GM18867 (cell line): Measurements from ENCODE around the gene PPARA.

ENCODE experiments used
- ATAC-seq: cut with Tn5 transposase; IDR thresholded peaks from one replicate; pipeline ENCODE4 v1.9.1; 2021; ENCODE audit warnings: mild to moderate bottlenecking, moderate library complexity; ENCODE audit not compliant: unreplicated experiment

The PPARA gene

DNA sequence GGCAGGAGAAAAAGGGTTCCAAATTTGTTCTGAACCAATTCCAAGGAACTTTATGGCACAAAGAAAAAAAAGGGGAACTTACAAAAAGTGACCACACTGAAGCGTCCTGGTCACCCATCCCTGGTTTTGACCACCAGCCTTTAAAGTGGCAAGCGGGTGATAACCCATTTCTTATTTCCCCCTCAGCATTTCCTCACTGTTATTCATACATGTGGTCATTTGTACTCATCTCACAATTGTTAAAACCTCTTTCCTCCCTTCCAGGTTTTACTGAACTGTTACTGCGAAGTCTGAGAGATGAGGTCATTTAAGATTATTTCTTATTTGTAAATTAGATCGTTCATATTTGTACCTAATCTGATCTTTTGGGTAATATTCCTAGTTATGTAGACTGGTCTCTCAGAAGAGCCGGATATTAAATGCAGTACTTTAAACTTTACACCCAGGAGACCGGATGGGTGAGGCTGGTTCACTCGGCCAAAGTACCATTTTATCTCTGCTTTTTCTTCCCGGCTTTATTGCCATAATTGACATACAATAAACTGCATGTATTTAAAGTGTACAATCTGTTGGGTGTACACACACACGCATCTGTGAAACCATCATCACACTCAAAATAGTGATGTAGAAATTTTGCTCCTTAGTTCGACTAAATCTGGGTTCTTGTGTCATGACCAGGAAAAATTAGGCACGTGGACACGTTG, 52.7 kb downstream of the PPARA start:
- no peak for ATAC-seq

DNA sequence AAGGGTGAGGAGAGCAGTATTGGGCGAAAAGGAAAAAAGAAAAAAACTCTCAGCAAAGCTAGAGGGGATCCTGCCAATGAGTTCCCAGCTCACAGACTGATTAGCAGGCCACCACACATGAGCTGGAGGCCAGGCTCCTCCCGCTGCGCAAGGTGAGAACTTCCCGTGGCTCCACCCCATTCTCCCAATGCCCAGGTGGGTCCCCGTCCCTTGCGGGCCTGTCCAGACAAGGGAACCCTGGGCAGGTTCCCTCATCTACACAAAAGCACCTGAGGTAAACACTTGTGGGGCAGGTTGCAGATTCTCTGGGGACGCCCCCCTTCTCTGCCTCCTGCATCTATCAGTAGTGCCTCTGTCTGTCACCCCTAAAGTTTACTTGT, 53.3 kb downstream of the PPARA start:
- no peak for ATAC-seq

DNA sequence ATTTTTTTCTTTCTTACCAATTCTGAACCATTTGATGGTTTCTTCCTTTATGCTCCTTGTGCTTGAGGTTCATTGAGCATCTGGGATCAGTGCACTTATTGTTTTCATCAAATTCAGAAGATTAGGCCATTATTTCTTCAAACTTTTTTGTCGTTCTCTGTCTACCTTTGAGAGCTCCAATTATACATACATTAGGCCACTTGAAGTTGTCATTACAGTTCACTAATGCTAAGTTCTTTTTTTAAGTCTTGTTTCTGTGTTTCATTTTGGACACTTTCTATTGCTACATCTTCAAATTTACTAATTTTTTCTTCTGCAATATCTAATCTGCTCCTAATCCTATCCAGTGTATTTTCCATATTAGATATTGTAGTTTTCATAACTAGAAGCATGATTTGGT, 58.9 kb downstream of the PPARA start:
- no peak for ATAC-seq

DNA sequence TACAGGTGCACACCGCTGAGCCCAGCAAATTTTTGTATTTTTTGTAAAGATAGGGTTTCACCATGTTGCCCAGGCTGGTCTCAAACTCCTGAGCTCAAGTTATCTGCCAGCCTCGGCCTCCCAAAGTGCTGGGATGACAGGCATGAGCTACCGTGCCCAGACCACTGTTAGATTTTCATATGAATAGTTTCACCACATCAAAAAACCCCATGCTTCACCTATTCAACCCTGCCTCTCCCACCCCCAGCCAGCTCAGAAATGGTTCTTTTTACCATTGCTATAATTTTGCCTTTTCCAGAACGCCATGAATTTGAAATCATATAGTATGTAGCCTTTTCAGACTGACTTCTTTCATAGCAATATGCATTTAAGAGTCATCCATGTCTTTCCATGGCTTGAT, 61.9 kb downstream of the PPARA start:
- no peak for ATAC-seq

DNA sequence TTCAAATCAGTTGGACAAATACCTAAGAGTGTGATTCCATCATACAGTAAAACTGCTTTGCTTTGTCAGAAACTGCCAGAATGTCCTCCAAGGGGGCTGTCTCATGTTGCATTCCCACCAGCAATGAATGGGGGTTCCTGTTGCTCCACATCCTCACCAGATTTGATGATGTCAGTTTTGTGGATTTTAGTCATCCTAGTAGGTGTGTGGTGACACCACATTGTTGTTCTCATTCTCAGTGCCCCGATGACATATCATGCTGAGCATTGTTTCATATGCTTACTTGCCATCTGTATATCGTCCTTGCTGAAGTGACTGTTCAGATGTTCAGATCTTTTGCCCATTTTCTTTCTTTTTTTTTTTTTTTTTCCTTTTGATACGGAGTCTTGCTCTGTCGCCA, 62.7 kb downstream of the PPARA start:
- no peak for ATAC-seq

DNA sequence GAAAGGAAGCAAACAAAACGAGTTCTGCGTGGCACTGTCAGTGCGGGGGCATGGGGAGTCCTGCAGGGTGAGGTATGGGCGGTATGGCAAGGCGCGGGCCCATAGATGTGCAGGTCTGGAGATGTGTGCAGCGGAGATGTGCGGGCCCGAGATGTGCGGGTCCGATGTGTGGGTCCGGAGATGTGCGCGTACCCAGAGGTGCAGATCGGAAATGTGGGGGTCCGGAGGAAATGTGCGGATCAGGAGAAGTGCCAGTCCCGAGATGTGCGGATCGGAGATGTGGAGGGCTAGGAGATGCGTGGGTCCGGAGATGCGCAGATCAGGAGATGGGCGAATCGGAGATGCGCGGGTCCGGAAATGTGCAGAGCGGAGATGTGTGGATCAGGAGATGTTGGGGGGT, 63.8 kb downstream of the PPARA start:
- no peak for ATAC-seq

DNA sequence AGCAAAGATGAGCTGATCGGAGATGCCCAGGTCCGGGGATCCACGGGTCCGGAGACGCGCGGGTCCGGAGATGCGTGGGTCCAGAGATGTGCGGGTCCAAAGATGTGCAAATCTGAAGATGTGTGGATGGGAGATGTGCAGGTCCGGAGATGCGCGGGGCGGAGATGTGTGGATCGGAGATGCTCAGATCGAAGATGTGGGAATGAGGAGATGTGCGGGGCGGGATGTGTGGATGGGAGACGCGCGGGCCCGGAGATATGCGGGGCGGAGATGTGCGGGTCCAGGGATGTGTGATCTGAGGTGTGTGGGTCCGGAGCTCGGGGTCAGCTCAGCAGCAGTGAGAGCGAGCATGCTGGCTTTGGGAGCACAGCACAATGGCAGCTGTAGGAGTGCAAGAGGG, 64.3 kb downstream of the PPARA start:
- ATAC-seq = no peak

DNA sequence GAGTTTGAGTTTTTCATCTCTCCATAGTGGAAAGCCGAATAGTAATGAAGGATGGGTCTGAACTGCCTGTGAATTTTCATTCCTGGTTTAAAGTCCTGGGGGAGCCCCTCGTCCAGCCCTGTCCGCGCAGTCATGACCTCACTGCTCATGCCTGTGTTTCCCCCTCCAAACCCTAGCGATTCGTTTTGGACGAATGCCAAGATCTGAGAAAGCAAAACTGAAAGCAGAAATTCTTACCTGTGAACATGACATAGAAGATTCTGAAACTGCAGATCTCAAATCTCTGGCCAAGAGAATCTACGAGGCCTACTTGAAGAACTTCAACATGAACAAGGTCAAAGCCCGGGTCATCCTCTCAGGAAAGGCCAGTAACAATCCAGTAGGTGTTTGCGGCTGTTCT, 69.3 kb downstream of the PPARA start:
- no peak for ATAC-seq

DNA sequence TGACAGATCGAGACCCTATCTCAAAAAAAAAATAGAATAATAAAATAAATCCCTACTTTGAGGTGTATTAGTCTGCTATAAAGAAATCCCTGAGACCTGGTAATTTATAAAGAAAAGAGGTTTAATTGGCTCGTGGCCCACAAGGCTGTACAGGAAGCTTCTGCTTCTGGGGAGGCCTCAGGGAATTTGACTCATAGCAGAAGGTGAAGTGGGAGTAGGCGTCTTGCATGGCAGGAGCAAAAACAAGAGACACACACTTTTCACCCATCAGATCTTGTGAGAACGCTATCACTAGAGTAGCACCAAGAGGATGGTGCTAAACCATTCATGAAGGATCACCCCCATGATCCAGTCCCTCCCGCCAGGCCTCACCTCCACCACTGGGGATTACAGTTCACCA, 70.6 kb downstream of the PPARA start:
- no peak for ATAC-seq

DNA sequence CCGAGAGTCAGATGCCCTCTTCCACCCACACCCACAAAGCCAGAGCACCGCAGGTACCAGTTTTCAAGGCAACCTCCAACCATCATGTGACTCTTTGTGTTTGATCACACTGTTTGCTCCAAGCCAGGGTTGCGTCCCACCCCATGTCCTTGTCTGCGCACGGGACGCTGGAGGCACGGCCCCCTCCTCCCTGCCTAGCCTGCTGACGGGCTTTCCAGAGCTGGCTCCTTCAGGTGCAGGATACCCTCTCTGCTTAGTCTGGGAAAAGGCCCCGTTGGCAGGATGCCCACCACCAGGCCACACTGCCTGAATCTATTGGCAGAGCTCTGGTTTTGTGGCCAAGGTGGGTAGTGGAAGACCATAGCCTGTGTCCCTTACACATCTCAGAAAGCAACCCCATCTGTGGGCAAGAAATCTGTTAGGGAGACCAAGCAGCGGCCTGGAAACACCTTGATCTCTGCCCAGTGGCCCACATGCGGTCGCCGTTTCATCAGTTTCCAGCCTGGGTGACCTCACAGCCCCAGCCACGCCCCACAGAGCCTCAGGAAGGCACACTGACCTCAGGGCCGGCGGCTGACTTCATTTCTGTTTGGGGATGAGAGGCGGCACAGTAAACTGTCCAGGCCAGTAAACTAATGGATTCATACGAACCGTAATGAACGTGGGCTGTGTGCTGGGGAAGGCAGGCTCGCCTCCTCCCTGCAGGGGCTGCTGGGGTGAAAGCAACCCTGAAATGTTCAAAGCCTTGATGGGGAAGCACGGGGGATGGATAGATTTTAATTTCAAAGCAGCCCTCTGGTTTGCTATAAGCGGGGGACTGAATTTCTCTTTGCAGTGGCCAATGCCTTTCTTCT, 73.9 kb downstream of the PPARA start:
- ATAC-seq = no peak

DNA sequence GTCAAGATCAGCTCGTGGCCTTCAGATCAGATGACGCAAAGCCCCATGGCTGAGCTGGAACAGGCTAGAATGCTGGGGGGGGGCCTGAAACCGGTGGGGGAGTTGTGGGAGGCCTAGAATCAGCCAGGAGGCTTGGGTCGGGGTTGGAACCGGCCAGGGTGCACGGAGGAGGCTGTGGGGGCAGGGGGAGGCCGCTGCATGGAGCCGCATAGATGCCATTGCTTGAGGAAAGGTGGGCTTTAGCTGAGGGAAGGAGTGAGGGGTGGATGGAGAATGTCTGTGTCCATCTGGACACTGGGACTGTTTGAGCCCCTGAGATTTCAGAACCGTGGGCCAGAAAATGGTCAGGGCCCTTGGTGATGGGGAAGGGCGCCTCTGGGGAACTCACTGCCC, 74.6 kb downstream of the PPARA start:
- ATAC-seq = no peak

DNA sequence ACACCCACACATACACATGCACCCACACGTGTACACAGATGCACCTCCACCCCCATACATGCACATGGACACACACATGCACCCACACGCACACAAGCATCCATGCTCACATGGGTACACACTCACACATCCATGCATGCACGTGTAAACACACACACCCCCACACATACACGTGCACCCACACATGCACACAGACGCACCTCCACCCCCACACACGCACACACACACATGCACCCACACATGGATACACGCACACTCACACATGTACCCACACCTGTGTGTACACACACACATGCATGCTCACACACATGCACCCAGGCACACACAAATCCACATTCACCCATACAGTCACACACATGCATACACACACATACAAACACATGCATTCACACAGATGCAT, 75.3 kb downstream of the PPARA start:
- ATAC-seq = no peak

DNA sequence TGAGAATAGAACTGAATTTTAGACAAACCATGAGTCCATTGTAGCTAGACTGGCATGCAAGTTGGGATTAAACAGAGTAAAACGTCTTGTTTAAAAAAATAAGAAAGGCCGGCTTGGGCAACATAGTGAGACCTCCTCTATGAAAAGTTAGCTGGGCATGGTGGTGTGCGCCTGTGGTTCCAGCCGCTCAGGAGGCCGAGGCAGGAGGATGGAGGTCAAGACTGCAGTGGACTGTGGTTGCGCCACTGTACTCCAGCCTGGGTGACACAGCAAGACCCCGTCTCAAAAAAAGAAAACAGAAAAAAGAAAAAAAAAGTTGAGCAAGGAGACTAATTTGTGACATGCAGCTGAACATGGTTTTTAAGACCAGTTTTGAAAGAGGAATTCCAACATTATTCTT, 76.3 kb downstream of the PPARA start:
- no peak for ATAC-seq

DNA sequence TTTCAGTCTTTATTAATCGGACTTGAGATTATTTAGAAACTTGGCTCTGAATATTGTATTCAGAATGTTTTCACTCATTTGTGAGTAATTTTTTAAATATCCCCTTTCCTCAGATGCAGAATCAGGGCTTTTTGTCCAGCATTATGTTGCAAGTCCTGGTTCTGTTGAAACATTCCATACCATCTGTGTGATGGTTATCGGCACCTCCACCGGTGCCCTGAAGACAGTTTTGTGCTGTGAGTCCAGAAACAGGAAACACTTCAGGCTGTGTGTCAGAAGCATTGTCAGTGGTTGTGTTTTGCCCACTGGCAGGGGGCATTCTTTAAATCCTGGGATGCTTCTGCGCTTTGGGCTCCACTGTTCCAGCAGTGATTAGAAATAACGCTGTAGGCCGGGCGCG, 79.4 kb downstream of the PPARA start:
- ATAC-seq = no peak

DNA sequence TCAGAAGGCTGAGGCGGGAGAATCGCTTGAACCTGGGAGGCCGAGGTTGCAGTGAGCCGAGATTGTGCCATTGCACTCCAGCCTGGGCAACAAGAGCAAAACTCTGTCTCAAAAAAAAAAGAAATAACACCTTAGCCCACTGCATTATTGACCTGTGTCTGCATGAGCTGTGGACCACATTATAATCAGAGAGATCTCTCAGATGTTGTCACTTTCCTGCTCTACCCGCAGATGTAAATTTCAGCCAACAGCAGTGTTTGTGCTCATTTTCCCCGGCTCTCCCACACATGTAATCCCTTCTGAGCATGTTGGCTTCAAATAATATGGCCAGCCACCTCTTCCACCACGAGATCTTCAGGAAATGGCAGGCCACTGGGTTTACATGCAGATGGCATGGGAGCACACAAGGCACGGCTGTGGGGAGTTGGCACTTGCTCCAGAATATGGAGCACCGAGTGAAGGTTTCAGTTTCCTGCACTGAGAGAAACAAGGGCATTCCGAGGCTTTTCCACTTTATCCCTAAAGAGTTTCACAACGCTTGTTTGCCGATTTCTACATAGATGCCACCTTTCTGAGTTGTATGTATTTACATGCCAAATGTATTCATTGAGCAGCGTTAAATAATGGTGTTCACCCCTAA, 80.1 kb downstream of the PPARA start:
- no peak for ATAC-seq

DNA sequence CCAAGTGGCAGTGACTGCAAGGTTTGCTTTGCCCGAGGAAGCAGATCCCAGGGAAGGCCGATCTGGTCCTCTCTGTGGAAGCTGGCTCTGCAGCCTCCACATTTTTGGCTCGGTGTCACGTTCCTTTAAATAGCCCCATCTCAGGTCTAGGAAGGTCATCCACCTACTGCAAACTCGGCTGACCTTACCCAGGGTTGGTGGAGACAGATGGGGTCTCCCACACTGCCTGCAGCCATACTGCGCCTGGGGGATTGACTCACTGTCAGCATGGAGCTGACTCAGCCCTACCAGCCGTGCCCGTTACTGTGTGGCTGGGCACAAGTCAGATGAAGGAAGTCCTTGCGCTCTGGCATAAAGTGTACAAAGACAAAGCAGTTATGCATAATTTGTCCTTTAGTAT, 82.9 kb downstream of the PPARA start:
- ATAC-seq = no peak

DNA sequence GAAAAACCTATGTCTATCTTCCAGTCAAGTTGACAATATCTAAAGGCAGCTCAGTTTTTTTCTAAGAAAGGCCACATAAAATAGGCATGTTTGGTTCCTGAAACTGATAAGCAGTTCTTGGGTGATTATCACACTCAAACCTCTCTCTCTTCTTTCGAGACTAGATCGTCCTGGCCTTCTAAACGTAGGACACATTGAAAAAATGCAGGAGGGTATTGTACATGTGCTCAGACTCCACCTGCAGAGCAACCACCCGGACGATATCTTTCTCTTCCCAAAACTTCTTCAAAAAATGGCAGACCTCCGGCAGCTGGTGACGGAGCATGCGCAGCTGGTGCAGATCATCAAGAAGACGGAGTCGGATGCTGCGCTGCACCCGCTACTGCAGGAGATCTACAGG, 84.6 kb downstream of the PPARA start:
- ATAC-seq = no peak

DNA sequence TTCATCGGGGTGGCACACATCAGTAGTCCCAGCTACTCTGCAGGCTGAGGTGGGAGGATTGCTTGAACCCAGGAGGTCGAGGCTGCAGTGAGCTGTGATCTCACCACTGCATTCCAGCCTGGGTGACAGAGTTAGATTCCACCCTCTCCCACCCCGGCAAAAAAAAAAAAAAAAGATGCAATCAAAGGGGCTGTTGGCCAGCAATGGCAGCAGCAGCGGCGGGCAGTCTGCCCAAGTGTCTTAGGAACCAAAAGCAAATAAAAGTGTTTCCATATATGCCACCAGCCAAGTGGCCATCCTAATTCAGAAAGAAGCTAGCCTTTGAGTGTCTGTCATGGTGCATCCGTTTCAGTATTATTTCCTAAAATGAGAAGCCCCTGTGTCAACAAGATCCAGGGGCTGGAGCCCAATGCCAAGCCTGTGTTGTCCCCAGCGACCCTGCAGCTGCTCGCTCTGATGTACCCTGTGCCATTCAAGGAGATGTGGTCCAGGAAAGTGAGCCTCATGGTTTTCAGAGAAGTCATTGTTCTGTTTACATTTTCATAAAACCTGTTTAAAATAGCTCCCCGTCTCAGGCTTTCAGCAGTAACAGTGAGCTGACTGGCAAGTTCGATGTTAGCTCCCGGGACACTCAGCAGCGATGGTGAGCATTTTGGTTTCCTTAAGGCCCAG, 87.3 kb downstream of the PPARA start:
- ATAC-seq = no peak

DNA sequence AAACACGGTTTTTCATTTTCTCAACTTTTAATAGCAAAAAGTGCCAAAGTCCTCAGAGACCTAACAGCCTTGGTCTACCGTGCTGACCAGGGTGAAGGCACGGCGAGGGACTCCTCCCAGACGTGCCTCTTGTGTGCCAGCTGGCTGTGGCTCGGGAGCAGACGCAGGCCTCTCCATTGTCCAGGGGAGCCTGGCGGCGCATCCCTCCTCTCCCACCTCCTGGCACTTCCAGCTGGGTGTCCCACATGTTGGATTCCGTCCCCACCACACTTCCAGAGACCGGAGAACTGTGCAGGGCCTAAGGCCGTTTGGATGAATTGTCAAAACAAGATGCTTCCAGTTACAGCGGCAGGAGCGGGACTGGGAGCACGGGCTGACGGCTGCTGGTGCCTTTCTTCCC, 88.2 kb downstream of the PPARA start:
- ATAC-seq = no peak

DNA sequence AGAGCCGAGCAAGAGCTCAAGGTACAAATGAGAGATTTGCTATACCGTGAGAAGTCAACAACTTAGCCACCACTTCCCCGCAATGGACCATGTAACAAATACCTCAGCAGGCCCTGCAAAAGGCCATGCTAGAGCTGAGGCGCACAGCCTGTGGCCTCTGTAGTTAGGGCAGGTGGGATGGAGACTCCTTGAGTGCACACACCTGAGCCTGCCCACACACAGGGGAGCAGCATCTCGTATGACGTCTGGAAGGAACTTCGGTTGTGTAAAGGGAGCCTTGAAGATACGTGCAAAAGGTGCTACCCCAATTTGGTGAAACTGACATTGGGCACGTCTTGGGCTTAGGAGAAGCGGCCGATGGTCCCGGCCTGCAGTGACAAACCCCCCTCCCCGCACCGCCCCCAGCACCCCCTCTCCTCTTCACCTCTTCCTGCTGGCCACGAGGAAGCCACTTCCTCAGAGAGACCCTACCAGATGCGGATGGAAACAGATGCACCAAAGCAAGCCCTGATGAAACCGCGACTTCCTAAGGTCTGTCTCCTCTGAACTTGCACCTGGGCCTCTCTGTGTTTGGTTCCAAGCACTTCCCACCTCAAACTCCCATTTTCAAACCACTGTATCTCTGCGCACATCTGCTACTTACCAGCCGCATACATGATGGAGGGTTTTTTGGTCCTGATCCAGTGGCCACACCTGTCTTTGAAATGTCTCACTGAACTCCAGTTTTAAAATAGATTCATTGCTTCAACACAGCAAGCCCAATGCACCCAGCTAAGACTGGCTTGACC, 89.1 kb downstream of the PPARA start:
- ATAC-seq = no peak

DNA sequence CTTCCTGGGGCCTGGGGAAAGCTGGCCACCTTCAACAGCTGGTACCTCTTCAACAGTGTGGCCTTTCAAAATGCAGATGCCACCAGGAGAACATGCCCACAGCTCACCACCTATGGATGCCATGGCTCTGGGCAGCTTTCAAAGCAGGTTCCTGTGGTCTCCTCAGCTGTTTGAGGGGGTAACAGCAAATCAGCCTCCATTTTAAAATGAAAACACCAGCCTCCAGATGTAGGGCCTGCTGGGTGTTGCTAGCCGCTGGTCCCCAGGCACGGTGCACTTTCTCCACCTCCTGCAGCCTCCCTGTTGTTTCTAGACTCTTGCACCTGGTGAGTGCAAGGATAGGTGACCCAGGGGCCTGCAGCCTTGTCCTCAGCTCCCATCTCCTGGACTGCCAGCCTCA, 89.7 kb downstream of the PPARA start:
- no peak for ATAC-seq
